Left ventricle myocardium inferior (tissue), 1 donor: ENCODE measurements around the gene DIP2B. TPM values are rescaled to one million over a fixed set of nuclear protein-coding genes. Genes with fewer than 3 reads are reported as not detected.

Experiments used
- DNase-seq: peaks from one replicate; pipeline ENCODE4 v3.0.0-alpha.2; 2020
- H3K27ac ChIP-seq: fragments of 200-600 bp; replicated peaks from 2 replicates; pipeline ENCODE4 v1.8.0; 2021
- H3K27me3 ChIP-seq: fragments of 200-600 bp; 2 replicates; pipeline ENCODE4 v1.8.0; 2021; ENCODE audit warnings: low read depth
- H3K36me3 ChIP-seq: fragments of 200-600 bp; 2 replicates; pipeline ENCODE4 v1.8.0; 2021
- H3K4me1 ChIP-seq: fragments of 200-600 bp; 2 replicates; pipeline ENCODE4 v1.8.0; 2021
- H3K4me3 ChIP-seq: fragments of 200-600 bp; 2 replicates; pipeline ENCODE4 v1.8.0; 2021; ENCODE audit warnings: mild to moderate bottlenecking, moderate library complexity
- H3K9me3 ChIP-seq: fragments of 200-600 bp; replicated peaks from 2 replicates; pipeline ENCODE4 v1.8.0; 2021
- intact Hi-C: fragments of 100-400 bp; cut with micrococcal nuclease; formaldehyde crosslinking; loops from one replicate; pipeline ENCODE4 v1.11.0; 2022
- total RNA-seq: library from RNA; stranded (reverse); fragmentation: NEBNext Ultra II Directional; extraction: Animal tissue kit (Norgen Biotek cat#: 25700); gene quantifications from one replicate; pipeline ENCODE4 v1.2.1, GENCODE V29; 2021
- TF ChIP-seq, protein P1 (sequence below): fragments of 200-600 bp; IDR thresholded peaks from 2 replicates; pipeline ENCODE4 v1.8.0; 2021; ENCODE audit warnings: antibody characterized with exemption, mild to moderate bottlenecking, borderline replicate concordance
- donor health status: DM: no; HTN: yes; CAD: no; lungs with severe emphysema.

Gene DIP2B
- total RNA-seq, 1 donor from 2014 or later, result 13.2 TPM

DNA sequence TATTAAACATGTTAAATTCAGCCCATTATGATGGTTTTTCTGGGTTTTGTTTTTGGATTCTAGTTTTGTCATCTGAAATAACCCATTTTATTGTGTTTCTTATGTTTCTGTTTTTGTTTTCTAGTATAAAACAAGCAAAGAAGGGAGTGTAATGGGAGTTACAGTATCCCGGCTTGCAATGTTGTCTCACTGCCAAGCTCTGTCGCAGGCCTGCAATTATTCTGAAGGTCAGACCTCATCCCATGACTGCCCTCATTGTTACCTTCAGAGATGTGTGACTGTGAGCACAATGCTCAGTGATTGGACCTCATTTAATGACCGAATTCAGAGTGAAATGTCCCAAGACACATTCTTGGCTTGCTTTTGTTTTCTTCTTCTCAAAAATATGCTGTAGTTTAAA lies 186.1 kb downstream of the DIP2B start:
- H3K27ac ChIP-seq, result peak overlapping the region; percentile 38
- H3K36me3 ChIP-seq, result peaks cover 75% of the 10 kb centered on the region
- DNase-seq, result peak; percentile 46

DNA sequence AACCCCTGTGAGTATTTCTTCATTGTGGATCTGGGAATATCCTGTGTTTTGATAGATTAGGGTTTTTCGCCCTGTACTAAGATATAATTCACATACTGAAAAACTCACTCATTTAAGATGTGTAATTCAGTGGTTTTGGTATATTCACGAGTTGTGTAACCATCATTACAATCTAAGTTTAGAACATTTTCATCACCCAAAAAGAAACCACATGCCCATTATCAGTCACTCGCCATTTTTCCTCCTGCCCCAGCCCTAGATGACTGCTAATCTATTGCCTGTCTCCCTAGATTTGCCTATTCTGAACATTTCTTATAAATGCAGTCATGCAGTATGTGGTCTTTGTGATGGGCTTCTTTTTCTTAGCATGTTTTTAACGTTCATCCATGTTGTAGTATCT lies 191.2 kb downstream of the DIP2B start:
- Histone ChIP-seq H3K36me3 (peaks cover 91% of the 10 kb centered on the region), H3K27ac (no peak overlapping the region), H3K27me3 (no peaks in the 10 kb centered on the region), H3K4me1 (peaks cover 3% of the 10 kb centered on the region), H3K4me3 (no peak overlapping the region), H3K9me3 (no peaks in the 10 kb centered on the region)
- intact Hi-C loops, result no loop called here
- TF ChIP-seq, protein P1, sequence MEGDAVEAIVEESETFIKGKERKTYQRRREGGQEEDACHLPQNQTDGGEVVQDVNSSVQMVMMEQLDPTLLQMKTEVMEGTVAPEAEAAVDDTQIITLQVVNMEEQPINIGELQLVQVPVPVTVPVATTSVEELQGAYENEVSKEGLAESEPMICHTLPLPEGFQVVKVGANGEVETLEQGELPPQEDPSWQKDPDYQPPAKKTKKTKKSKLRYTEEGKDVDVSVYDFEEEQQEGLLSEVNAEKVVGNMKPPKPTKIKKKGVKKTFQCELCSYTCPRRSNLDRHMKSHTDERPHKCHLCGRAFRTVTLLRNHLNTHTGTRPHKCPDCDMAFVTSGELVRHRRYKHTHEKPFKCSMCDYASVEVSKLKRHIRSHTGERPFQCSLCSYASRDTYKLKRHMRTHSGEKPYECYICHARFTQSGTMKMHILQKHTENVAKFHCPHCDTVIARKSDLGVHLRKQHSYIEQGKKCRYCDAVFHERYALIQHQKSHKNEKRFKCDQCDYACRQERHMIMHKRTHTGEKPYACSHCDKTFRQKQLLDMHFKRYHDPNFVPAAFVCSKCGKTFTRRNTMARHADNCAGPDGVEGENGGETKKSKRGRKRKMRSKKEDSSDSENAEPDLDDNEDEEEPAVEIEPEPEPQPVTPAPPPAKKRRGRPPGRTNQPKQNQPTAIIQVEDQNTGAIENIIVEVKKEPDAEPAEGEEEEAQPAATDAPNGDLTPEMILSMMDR, result no peak
- no peak for DNase-seq

More for the DNA sequence above, 186.1 kb downstream of the DIP2B start:
- Histone ChIP-seq H3K9me3 (no peaks in the 10 kb centered on the region), H3K4me1 (peaks cover 10% of the 10 kb centered on the region), H3K27me3 (no peaks in the 10 kb centered on the region), H3K4me3 (no peak overlapping the region)
- TF ChIP-seq, protein P1, result no peak
- intact Hi-C loops, result no loop called here

DNA sequence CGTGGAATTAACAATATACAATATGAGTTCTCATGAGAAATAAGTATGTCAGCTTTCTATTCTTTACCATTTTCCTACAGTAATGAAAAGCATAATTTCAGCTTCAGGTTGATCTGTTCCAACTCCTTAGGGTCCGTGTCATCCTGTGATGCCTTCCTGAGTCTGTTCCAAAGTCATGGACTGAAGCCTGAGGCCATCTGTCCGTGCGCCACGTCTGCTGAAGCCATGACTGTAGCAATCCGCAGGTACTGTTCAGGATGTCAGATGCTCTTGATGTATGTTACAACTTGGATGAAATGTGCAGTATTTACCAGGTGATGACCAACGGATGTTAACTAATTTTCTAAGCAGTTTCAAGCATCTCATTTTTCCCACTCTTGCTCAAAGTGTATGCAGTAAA lies 192.1 kb downstream of the DIP2B start:
- TF ChIP-seq, protein P1, result no peak
- Histone ChIP-seq H3K27ac (no peak overlapping the region), H3K27me3 (no peaks in the 10 kb centered on the region), H3K4me3 (no peak overlapping the region), H3K4me1 (no peaks in the 10 kb centered on the region), H3K36me3 (peaks cover 95% of the 10 kb centered on the region), H3K9me3 (no peaks in the 10 kb centered on the region)
- DNase-seq, result no peak
- intact Hi-C loops, result no loop called here

DNA sequence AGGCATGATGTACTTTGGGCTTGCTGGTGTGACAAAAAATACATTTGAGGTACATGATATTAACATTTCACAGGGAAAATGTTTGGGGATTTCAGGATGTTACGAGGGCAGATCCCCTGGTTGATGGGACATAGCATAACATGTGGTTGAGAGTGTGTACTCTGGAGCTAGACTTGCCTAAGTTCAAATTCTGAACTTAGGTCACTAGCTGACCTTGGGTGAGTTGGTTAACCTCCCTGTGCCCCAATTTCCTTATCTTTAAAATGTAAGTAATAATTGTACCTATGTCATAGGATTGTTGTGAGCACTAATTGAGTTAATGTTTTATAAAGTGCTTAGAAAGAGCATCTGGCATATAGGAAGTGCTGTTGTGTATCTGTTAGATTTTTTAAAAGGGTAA lies 194.4 kb downstream of the DIP2B start:
- Histone ChIP-seq H3K4me1 (no peaks in the 10 kb centered on the region), H3K27ac (no peak overlapping the region), H3K9me3 (no peaks in the 10 kb centered on the region), H3K4me3 (no peak overlapping the region), H3K27me3 (no peaks in the 10 kb centered on the region), H3K36me3 (peaks cover 87% of the 10 kb centered on the region)
- no peak for DNase-seq
- TF ChIP-seq, protein P1, result no peak
- intact Hi-C loops, result no loop called here

DNA sequence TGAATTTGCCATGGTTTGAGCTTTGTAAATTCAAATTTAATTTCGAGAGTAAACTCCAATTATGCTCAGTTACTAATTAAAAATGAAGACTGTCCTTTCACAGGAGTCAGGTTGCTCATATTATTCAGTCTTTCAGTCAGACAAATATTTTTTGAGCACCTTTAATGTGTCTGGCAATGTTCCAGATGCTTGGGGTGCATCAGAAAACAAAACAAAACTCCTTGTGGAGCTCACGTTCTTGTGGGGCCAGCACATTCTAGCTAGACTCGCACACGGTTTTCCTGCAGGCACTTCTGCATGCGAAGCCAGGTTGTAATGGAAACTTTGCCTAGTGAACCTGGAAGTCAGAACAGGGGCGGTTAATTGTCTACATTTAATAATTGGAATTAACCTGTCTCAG lies 195.2 kb downstream of the DIP2B start:
- intact Hi-C loops, result no loop called here
- H3K36me3 ChIP-seq, result peaks cover 89% of the 10 kb centered on the region

More for the DNA sequence above, 195.2 kb downstream of the DIP2B start:
- H3K4me3 ChIP-seq, result no peak overlapping the region
- H3K27ac ChIP-seq, result no peak overlapping the region
- H3K9me3 ChIP-seq, result no peaks in the 10 kb centered on the region
- no peaks in the 10 kb centered on the region for H3K4me1 ChIP-seq
- DNase-seq, result no peak
- H3K27me3 ChIP-seq, result no peaks in the 10 kb centered on the region
- TF ChIP-seq, protein P1, result no peak
